ENCODE measurements around the gene CUL5.

The CUL5 gene

GRCh38 chr11:108008656-108009496 is at the start of gene CUL5:
Gene CUL5, plus strand, starts transcription at chr11:108008898. Its CDS starts 451 bp downstream, at chr11:108009349.
- DNase-seq (ENCODE audit: low read depth in 1 of 2, low spot score in 1 of 2): peak; percentile 77 to 89

DNA sequence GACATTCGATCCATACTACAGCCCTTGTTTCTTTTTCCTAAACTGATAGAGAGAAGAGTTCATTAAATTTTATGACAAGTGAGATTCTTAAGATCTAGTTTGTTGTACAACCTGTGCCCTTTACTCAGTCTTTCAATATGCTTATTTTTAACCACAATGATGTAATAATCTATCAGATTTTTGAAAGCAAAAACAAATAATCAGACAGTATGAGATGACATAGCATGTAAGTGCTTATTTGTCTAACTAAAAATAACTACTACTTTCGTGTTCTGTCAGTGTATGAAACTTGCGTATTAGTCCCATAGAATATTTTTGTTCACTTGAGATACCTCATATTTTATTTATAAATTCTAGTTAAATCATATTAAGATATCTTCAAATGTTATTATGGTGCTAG is 47.2 kb upstream of the CUL5 start:
- no peak for DNase-seq (ENCODE audit: low read depth in 1 of 2, low spot score in 1 of 2)

- no peak for DNase-seq (ENCODE audit: low read depth in 1 of 2, low spot score in 1 of 2)
These were observed 46.5 kb upstream of the CUL5 start for GRCh38 chr11:107962181-107962580.

- no peak for DNase-seq (ENCODE audit: low read depth in 1 of 2, low spot score in 1 of 2)
These were observed 45.6 kb upstream of the CUL5 start for GRCh38 chr11:107963091-107963490.

DNA sequence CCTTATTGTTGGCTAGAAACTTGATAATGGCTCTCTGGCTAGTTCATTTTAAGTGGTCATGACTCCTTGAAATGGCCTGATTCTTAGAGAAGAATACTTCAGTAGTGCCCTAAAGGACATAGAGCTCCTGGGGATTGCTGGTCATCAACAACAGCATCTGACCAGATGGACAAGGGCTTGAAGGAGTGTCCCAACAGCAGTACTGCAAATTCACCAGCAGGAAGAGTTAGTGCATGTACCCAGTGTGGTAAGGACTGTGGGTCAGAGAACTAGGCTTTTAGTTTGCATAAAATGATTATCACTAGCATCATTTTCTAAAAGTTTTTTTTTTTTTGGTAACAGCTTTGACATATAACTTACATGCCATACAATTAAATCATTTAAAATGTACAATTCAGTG is 39.5 kb upstream of the CUL5 start:
- DNase-seq (ENCODE audit: low read depth in 1 of 2, low spot score in 1 of 2): no peak

DNA sequence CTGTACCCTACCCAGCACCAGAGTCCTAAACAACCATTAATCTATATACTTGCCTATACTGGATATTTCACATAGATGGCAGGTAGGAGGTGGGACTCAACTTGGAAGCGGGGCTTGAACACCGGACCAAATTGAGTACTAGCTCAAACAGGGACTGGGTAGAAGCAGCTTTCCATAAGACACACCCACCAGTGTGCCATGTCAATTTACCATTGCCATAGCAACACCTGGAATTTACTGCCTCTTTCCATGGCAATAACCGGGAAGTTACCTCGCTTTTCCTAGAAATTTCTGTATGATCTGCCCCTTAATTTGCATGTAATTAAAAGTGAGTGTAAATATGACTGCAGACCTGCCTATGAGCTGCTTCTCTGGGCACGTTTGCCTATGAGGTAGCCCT is 38.6 kb upstream of the CUL5 start:
- DNase-seq (ENCODE audit: low read depth in 1 of 2, low spot score in 1 of 2): no peak

DNA sequence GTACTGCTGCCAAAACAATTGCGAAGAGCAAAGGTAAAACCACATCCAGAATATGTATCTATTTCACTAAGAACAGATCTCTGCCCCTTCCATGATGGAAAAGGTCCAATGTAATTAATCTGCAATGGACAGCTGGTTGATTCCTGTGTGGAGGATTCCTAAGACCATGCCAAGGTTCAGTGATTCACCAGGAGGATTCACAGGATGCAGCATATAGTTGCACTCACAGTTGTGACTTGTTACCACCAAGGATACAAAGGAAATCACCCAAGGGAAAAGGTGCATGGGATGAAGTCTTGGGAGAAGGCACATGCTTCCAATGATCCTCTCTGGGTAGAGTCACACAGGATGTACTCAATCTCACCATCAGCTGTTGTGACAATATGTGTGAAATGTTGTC is 35.1 kb upstream of the CUL5 start:
- no peak for DNase-seq (ENCODE audit: low read depth in 1 of 2, low spot score in 1 of 2)

GRCh38 chr11:107988397-107989158 is 20.1 kb upstream of the CUL5 start:
- no peak for DNase-seq (ENCODE audit: low read depth in 1 of 2, low spot score in 1 of 2)

- no peak for DNase-seq (ENCODE audit: low read depth in 1 of 2, low spot score in 1 of 2)
These were observed 16.8 kb upstream of the CUL5 start for GRCh38 chr11:107991868-107992414.

GRCh38 chr11:107996006-107996776 is 12.5 kb upstream of the CUL5 start:
- DNase-seq (ENCODE audit: low read depth in 1 of 2, low spot score in 1 of 2): no peak

GRCh38 chr11:107998761-107999160 is 9.9 kb upstream of the CUL5 start:
- DNase-seq (ENCODE audit: low read depth in 1 of 2, low spot score in 1 of 2): no peak

- DNase-seq (ENCODE audit: low read depth in 1 of 2, low spot score in 1 of 2): no peak
These were observed 8.8 kb upstream of the CUL5 start for GRCh38 chr11:107999759-108000455.

- DNase-seq (ENCODE audit: low read depth in 1 of 2, low spot score in 1 of 2): no peak
These were observed 6.2 kb upstream of the CUL5 start for GRCh38 chr11:108002476-108002875.

GRCh38 chr11:108003623-108004022 is 5.1 kb upstream of the CUL5 start:
- no peak for DNase-seq (ENCODE audit: low read depth in 1 of 2, low spot score in 1 of 2)

DNA sequence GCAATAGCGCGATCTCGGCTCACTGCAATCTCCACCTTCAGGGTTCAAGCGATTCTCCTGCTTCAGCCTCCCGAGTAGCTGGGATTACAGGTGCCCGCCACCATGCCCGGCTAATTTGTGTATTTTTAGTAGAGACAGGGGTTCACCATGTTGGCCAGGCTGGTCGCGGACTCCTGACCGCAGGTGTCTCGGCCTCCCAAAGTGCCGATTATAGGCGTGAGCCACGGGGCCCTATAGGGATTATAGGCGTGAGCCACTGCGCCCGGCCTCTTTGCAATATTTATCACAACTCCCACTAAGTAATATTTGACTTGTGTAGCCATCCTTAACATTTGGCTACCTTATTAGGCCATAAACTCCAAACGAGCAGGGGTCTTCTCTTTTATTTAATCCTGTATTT is 879 bp upstream of the CUL5 start:
- no peak for DNase-seq (ENCODE audit: low read depth in 1 of 2, low spot score in 1 of 2)

- no peak for DNase-seq (ENCODE audit: low read depth in 1 of 2, low spot score in 1 of 2)
These were observed 1.0 kb downstream of the CUL5 start for GRCh38 chr11:108009497-108010370.

- no peak for DNase-seq (ENCODE audit: low read depth in 1 of 2, low spot score in 1 of 2)
These were observed 3.5 kb downstream of the CUL5 start for GRCh38 chr11:108012139-108012725.

DNA sequence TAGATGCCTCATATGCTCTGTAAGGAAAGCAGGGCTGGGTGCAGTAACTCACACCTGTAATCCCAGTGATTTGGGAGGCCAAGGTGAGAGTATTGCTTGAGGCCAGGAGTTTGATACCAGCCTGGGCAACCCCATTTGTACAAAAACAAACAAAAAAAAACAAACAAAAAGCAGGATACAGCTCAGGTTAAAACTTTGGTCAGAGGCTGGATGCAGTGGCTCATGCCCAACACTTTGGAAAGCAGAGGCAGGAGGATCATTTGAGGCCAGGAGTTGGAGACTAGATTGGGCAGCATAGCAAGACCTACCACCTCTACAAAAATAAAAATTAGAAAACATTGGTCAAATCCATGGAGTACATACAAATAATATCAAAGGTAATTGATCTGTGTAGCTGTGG is 7.9 kb downstream of the CUL5 start:
- DNase-seq (ENCODE audit: low read depth in 1 of 2, low spot score in 1 of 2): no peak

- no peak for DNase-seq (ENCODE audit: low read depth in 1 of 2, low spot score in 1 of 2)
These were observed 10.0 kb downstream of the CUL5 start for GRCh38 chr11:108018708-108019107.

Data from stimulated activated CD4-positive, alpha-beta T cell treated with anti-CD3 and anti-CD28 coated beads, Interleukin-15, amount 100 ng/mL, for 1 hour (primary cell).